ENCODE data around the gene WDR86.

WDR86 gene

DNA sequence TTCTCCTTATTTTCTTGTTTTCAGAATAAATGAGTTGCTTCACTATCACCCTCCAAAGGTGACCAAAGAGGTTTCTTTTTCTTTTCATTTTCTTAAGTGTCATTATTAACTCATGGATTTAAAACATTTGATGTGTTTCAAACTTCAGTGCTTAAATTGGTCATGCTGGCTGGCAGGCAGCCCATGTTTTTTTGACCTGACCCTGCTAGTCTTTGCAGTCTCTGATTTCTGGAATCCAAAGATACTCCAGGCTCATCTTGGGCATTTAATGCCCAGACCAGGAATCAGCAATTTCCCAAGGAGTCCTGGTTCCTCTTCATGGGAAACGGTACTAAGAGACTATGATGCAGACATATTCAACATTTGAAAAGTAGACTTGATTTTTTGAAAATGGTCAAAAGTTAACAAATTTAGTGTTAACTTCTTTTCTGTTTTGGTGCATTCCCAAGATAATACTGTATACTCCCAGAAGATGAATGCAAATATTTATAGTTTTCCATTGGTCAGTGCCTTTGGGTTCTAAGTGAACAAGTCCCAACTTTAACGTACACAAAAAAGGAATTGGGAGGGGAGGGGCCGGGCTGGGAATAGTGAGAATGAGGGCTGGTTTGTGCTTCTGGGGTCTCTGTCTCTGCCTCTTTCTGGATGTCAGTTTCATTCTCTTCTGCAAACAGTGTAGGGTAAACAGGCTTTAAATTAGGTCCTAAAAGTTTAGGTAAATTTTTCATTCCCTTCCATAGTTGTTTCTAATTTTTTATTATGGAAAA lies 48.5 kb downstream of the WDR86 start:
- DNase-seq (ENCODE audit: extremely low spot score), result no peak
- POLR2A ChIA-PET, result no interaction called here
- TF ChIP-seq, protein P1, sequence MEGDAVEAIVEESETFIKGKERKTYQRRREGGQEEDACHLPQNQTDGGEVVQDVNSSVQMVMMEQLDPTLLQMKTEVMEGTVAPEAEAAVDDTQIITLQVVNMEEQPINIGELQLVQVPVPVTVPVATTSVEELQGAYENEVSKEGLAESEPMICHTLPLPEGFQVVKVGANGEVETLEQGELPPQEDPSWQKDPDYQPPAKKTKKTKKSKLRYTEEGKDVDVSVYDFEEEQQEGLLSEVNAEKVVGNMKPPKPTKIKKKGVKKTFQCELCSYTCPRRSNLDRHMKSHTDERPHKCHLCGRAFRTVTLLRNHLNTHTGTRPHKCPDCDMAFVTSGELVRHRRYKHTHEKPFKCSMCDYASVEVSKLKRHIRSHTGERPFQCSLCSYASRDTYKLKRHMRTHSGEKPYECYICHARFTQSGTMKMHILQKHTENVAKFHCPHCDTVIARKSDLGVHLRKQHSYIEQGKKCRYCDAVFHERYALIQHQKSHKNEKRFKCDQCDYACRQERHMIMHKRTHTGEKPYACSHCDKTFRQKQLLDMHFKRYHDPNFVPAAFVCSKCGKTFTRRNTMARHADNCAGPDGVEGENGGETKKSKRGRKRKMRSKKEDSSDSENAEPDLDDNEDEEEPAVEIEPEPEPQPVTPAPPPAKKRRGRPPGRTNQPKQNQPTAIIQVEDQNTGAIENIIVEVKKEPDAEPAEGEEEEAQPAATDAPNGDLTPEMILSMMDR (IDR thresholded peaks at IDR 0.05; ENCODE audit: control extremely low read depth, extremely low read depth, low read depth, missing control alignments), result no peak
- CTCF ChIA-PET, result interaction anchor here (1.2 to 1.8 kb wide), 5 partner anchors 8 to 88 kb away, joined by 3 to 14 read pairs (median 5); no protein-coding TSS in a partner anchor

DNA sequence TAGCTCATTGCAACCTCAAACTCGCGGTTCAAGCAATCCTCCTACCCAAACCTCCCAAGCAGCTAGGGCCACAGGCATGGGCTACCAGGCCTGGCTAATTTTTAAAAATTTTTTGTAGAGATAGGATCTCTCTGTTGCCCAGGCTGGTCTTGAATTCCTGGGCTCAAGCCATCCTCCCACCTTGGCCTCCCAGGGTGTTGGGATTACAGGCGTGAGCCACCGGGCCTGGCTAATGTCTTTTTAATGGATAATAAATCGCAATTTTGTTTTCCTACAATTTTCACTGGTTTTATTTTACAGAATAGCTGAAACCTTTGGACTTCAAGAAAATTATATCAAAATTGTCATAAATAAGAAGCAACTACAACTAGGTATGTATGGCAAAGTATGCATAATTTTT lies 57.3 kb downstream of the WDR86 start:
- TF ChIP-seq, protein P1 (IDR thresholded peaks at IDR 0.05; ENCODE audit: control extremely low read depth, extremely low read depth, low read depth, missing control alignments), result no peak
- POLR2A ChIA-PET, result no interaction called here
- CTCF ChIA-PET, result interaction anchor here (0.8 to 7.8 kb wide), 20 partner anchors 9 to 408 kb away, joined by 3 to 116 read pairs (median 6); partner anchors contain the start of gene NUB1
- no peak for DNase-seq (ENCODE audit: extremely low spot score)

DNA sequence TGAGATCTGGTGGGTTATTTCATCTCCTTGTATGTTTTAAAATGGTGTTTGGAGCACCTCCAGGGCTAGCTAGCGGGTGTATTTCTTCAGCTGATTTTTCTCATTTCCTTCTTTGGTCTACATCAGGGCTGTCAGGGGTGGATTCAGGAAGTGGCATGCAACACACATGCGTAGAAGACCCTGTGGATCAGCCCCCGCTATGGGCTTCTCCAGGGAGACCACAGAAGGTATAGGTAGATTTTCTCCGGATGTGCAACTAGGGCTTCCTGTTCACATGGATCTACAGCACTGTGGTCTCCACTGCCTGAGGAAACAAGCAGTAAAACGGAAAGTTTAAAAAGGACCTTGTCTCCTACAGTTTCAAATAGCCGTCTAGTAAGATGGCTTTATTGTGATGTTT lies 57.9 kb downstream of the WDR86 start:
- ChIA-PET POLR2A (interaction anchor here (0.6 kb wide), 1 partner anchor 281 kb away, joined by 3 read pairs; no protein-coding TSS in a partner anchor), CTCF (interaction anchor here (0.8 to 7.8 kb wide), 26 partner anchors 8 to 408 kb away, joined by 3 to 116 read pairs (median 4); partner anchors contain the start of genes ABCF2 and NUB1)
- TF ChIP-seq, protein P1 (IDR thresholded peaks at IDR 0.05; ENCODE audit: control extremely low read depth, extremely low read depth, low read depth, missing control alignments), result no peak
- DNase-seq (ENCODE audit: extremely low spot score), result peak; percentile 43

DNA sequence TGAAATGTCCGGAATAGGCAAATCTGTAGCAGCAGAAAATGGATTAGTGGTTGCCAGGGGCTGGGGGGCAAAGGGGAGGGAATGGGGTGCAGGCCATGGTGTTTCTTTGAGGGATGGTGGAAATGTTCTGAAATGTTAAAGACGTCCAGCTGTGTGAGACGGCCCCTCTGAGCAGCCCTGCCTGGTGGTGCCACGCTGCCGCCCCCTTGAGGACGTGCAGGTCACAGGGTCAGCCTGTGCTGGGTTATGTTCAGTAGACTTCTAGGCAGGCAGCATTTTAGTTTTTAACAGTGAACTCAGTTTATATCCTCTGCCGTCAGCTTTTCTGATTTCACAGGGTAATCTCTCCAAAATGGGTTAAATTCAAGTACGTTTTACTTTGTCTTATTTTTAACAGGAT lies 58.8 kb downstream of the WDR86 start:
- DNase-seq (ENCODE audit: extremely low spot score), result no peak
- POLR2A ChIA-PET, result no interaction called here
- CTCF ChIA-PET, result interaction anchor here (0.8 to 7.8 kb wide), 31 partner anchors 7 to 408 kb away, joined by 3 to 116 read pairs (median 5); partner anchors contain the start of genes ABCF2 and NUB1
- TF ChIP-seq, protein P1 (IDR thresholded peaks at IDR 0.05; ENCODE audit: control extremely low read depth, extremely low read depth, low read depth, missing control alignments), result peak; percentile 51

DNA sequence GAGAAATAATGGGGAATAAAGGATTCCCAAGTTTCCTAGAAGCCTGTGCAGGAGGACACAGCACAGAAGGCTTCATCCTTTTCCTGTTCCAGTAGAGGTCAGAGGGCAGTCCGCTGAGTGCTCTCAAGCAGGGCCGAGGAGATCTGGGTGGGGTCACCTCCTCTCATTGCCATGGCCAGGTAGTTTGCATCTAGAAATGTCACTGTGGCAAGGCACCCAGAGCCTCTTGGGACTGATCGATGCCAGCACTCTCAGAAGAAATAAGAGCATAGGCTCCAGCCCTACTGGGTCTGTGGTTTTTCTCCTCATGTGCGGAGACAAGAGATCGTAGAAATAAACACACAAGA lies 60.4 kb downstream of the WDR86 start:
- DNase-seq (ENCODE audit: extremely low spot score), result no peak
- CTCF ChIA-PET, result interaction anchor here (0.7 to 7.8 kb wide), 13 partner anchors 10 to 107 kb away, joined by 3 to 116 read pairs (median 10); partner anchors contain the start of gene NUB1
- POLR2A ChIA-PET, result interaction anchor here (0.9 kb wide), 1 partner anchor 113 kb away, joined by 3 read pairs; no protein-coding TSS in a partner anchor
- TF ChIP-seq, protein P1 (IDR thresholded peaks at IDR 0.05; ENCODE audit: control extremely low read depth, extremely low read depth, low read depth, missing control alignments), result no peak

DNA sequence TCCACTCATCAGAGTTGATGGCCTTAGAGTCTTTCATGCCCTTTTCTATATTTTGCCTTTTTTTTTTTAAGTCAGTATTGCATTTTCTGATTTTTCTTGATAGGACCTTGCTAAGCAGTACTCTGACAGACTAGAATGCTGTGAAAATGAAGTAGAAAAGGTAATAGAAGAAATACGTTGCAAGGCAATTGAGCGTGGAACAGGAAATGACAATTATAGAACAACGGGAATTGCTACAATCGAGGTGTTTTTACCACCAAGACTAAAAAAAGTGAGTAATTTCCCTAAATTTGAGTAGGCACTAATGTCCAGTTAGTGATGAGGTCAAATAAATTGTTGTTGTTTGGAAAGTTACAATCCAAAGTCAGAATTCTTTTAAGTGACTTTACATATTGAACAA lies 60.9 kb downstream of the WDR86 start:
- TF ChIP-seq, protein P1 (IDR thresholded peaks at IDR 0.05; ENCODE audit: control extremely low read depth, extremely low read depth, low read depth, missing control alignments), result no peak
- POLR2A ChIA-PET, result no interaction called here
- CTCF ChIA-PET, result interaction anchor here (1.3 to 7.8 kb wide), 4 partner anchors 9 to 105 kb away, joined by 4 to 116 read pairs (median 33); partner anchors contain the start of gene NUB1
- no peak for DNase-seq (ENCODE audit: extremely low spot score)

Data from GM10248 (cell line).